Measurements from ENCODE around the gene TRAF7. TPM values are rescaled to one million over a fixed set of nuclear protein-coding genes. Genes with fewer than 3 reads are reported as not detected.
A peak's percentile ranks its signal among the peaks of the same experiment; 100 is the strongest.
"Not testable (repeated sequence)": the region's sequence is repeated elsewhere in the genome, so short reads cannot be mapped to it uniquely, and the experiment has no call there.

TRAF7 gene
- total RNA-seq, 2 experiments from 2014 or later, result 70.7 to 93.7 TPM

- peaks cover 5% of the 10 kb centered on the region for H3K4me1 Mint-ChIP-seq
- ChIA-PET POLR2A (interaction anchor here (0.6 kb wide), 1 partner anchor 11 kb away, joined by 3 read pairs; no protein-coding TSS in a partner anchor), CTCF (no interaction called here)
- DNase-seq (no peak), ATAC-seq (no peak)
- intact Hi-C loops (cut with DNase I, micrococcal nuclease), result loop anchor here in 1 of 2 experiments (5.0 kb wide), 1 partner anchor 289 kb away; no protein-coding TSS in a partner anchor
- H3K27ac Mint-ChIP-seq, result no peak overlapping the region
- peak overlapping the region; percentile 11 for H3K4me3 Mint-ChIP-seq
- no peaks in the 10 kb centered on the region for H3K36me3 Mint-ChIP-seq (ENCODE audit: low read depth)
- no peaks in the 10 kb centered on the region for H3K9me3 Mint-ChIP-seq (ENCODE audit: low read depth)
- peaks cover 23% of the 10 kb centered on the region for H3K27me3 Mint-ChIP-seq
Observed at GRCh38 chr16:2198283-2198682, 42.7 kb downstream of the TRAF7 start.

GRCh38 chr16:2199095-2199494 lies 43.5 kb downstream of the TRAF7 start:
- CTCF ChIA-PET, result no interaction called here
- peaks cover 5% of the 10 kb centered on the region for H3K4me1 Mint-ChIP-seq
- no peak overlapping the region for H3K27ac Mint-ChIP-seq
- H3K36me3 Mint-ChIP-seq (ENCODE audit: low read depth), result no peaks in the 10 kb centered on the region
- no peaks in the 10 kb centered on the region for H3K9me3 Mint-ChIP-seq (ENCODE audit: low read depth)
- DNase-seq (no peak), ATAC-seq (no peak)
- intact Hi-C loops (cut with DNase I, micrococcal nuclease), result loop anchor here in 1 of 2 experiments (5.0 kb wide), 1 partner anchor 288 kb away; no protein-coding TSS in a partner anchor
- POLR2A ChIA-PET, result no interaction called here
- peaks cover 23% of the 10 kb centered on the region for H3K27me3 Mint-ChIP-seq
- no peak overlapping the region for H3K4me3 Mint-ChIP-seq

GRCh38 chr16:2199621-2200139 lies 44.1 kb downstream of the TRAF7 start:
- H3K27ac Mint-ChIP-seq, result no peak overlapping the region
- DNase-seq (no peak), ATAC-seq (no peak)
- ChIA-PET POLR2A (no interaction called here), CTCF (no interaction called here)
- peaks cover 23% of the 10 kb centered on the region for H3K27me3 Mint-ChIP-seq
- no peaks in the 10 kb centered on the region for H3K36me3 Mint-ChIP-seq (ENCODE audit: low read depth)
- H3K4me3 Mint-ChIP-seq, result no peak overlapping the region
- H3K9me3 Mint-ChIP-seq (ENCODE audit: low read depth), result no peaks in the 10 kb centered on the region
- peaks cover 10% of the 10 kb centered on the region for H3K4me1 Mint-ChIP-seq
- intact Hi-C loops (cut with DNase I, micrococcal nuclease), result loop anchor here in 1 of 2 experiments (5.0 to 10.0 kb wide), 2 partner anchors 288 to 585 kb away; partner anchors contain the start of genes CRAMP1 and IFT140

GRCh38 chr16:2200313-2200712 lies 44.7 kb downstream of the TRAF7 start:
- no peak overlapping the region for H3K27ac Mint-ChIP-seq
- POLR2A ChIA-PET, result no interaction called here
- CTCF ChIA-PET, result no interaction called here
- H3K27me3 Mint-ChIP-seq, result peaks cover 16% of the 10 kb centered on the region
- no peaks in the 10 kb centered on the region for H3K36me3 Mint-ChIP-seq (ENCODE audit: low read depth)
- no peaks in the 10 kb centered on the region for H3K9me3 Mint-ChIP-seq (ENCODE audit: low read depth)
- DNase-seq, result no peak
- H3K4me3 Mint-ChIP-seq, result no peak overlapping the region
- H3K4me1 Mint-ChIP-seq, result peaks cover 5% of the 10 kb centered on the region
- ATAC-seq, result no peak
- intact Hi-C loops (cut with DNase I, micrococcal nuclease), result loop anchor here in 1 of 2 experiments (10.0 kb wide), 1 partner anchor 586 kb away; the partner anchor contains the start of genes CRAMP1 and IFT140

- POLR2A ChIA-PET; ATAC-seq; DNase-seq; H3K27ac Mint-ChIP-seq; H3K9me3 Mint-ChIP-seq (ENCODE audit: low read depth); H3K27me3 Mint-ChIP-seq: not testable (repeated sequence)
- peaks cover 17% of the 10 kb centered on the region for H3K36me3 Mint-ChIP-seq (ENCODE audit: low read depth)
- peak overlapping the region; percentile 83 for H3K4me3 Mint-ChIP-seq
- intact Hi-C loops (cut with DNase I, micrococcal nuclease), result loop anchor here in 1 of 2 experiments (10.0 kb wide), 1 partner anchor 588 kb away; the partner anchor contains the start of genes CRAMP1 and IFT140
- CTCF ChIA-PET, result interaction anchor here (0.7 to 1.9 kb wide), 3 partner anchors 8 to 182 kb away, joined by 3 to 9 read pairs (median 5); partner anchors contain the start of gene PGP
- H3K4me1 Mint-ChIP-seq, result peaks cover 16% of the 10 kb centered on the region
Observed at GRCh38 chr16:2203119-2203688, 47.6 kb downstream of the TRAF7 start.

GRCh38 chr16:2204416-2205103 lies 49.0 kb downstream of the TRAF7 start:
- Mint-ChIP-seq H3K27ac (peak overlapping the region; percentile 63), H3K4me1 (peaks cover 16% of the 10 kb centered on the region), H3K36me3 (ENCODE audit: low read depth) (peaks cover 17% of the 10 kb centered on the region), H3K9me3 (ENCODE audit: low read depth) (no peaks in the 10 kb centered on the region), H3K4me3 (peak overlapping the region; percentile 83), H3K27me3 (no peaks in the 10 kb centered on the region)
- DNase-seq, result no peak
- ATAC-seq, result no peak
- POLR2A ChIA-PET, result no interaction called here
- CTCF ChIA-PET, result interaction anchor here (0.5 to 1.9 kb wide), 5 partner anchors 10 to 1571 kb away, joined by 3 to 9 read pairs (median 4); partner anchors contain the start of gene PGP
- intact Hi-C loops (cut with DNase I, micrococcal nuclease), result loop anchor here (1.0 to 10.0 kb wide), 19 partner anchors 10 to 590 kb away; partner anchors contain the start of genes E4F1 (in 2 of the 2), RNPS1 (in 2 of the 2), TRAF7 (in 2 of the 2) and ABCA3 (in 1 of the 2)

GRCh38 chr16:2205104-2205966 lies 49.8 kb downstream of the TRAF7 start, which contains the start of gene MLST8:
TSS of gene MLST8 (plus strand) at chr16:2205454. CDS start at chr16:2206086, 632 bp downstream.
- H3K4me1 Mint-ChIP-seq, result peaks cover 16% of the 10 kb centered on the region
- H3K4me3 Mint-ChIP-seq, result peak within 1 kb of the TSS; percentile 83
- H3K27ac Mint-ChIP-seq, result peak within 1 kb of the TSS; percentile 84
- intact Hi-C loops (cut with DNase I, micrococcal nuclease), result loop anchor here (1.0 to 10.0 kb wide), 19 partner anchors 9 to 591 kb away; partner anchors contain the start of genes E4F1 (in 2 of the 2), RNPS1 (in 2 of the 2), TRAF7 (in 2 of the 2) and ABCA3 (in 1 of the 2)
- peak; percentile 92 for DNase-seq
- no peaks in the 10 kb centered on the region for H3K9me3 Mint-ChIP-seq (ENCODE audit: low read depth)
- peaks cover 18% of the 10 kb centered on the region for H3K36me3 Mint-ChIP-seq (ENCODE audit: low read depth)
- peak; percentile 84 for ATAC-seq
- POLR2A ChIA-PET, result no interaction called here
- CTCF ChIA-PET, result no interaction called here
- no peaks in the 10 kb centered on the region for H3K27me3 Mint-ChIP-seq

GRCh38 chr16:2205967-2206313 lies 50.4 kb downstream of the TRAF7 start:
- no peaks in the 10 kb centered on the region for H3K27me3 Mint-ChIP-seq
- ATAC-seq (peak; percentile 27), DNase-seq (no peak)
- no peaks in the 10 kb centered on the region for H3K9me3 Mint-ChIP-seq (ENCODE audit: low read depth)
- H3K4me1 Mint-ChIP-seq, result peaks cover 16% of the 10 kb centered on the region
- peaks cover 20% of the 10 kb centered on the region for H3K36me3 Mint-ChIP-seq (ENCODE audit: low read depth)
- peak overlapping the region; percentile 83 for H3K4me3 Mint-ChIP-seq
- intact Hi-C loops (cut with DNase I, micrococcal nuclease), result loop anchor here (1.0 to 10.0 kb wide), 19 partner anchors 8 to 591 kb away; partner anchors contain the start of genes E4F1 (in 2 of the 2), RNPS1 (in 2 of the 2), TRAF7 (in 2 of the 2) and ABCA3 (in 1 of the 2)
- ChIA-PET POLR2A (interaction anchor here (1.1 kb wide), 1 partner anchor 50 kb away, joined by 3 read pairs; the partner anchor contains the start of gene TRAF7), CTCF (interaction anchor here (0.7 kb wide), 1 partner anchor 307 kb away, joined by 4 read pairs; no protein-coding TSS in a partner anchor)
- H3K27ac Mint-ChIP-seq, result peak overlapping the region; percentile 84

GRCh38 chr16:2206420-2206779 lies 50.8 kb downstream of the TRAF7 start:
- peaks cover 16% of the 10 kb centered on the region for H3K4me1 Mint-ChIP-seq
- peak overlapping the region; percentile 83 for H3K4me3 Mint-ChIP-seq
- H3K27ac Mint-ChIP-seq, result peak overlapping the region; percentile 84
- ATAC-seq (no peak), DNase-seq (no peak)
- ChIA-PET POLR2A (interaction anchor here (1.1 kb wide), 1 partner anchor 51 kb away, joined by 3 read pairs; the partner anchor contains the start of gene TRAF7), CTCF (interaction anchor here (0.6 to 0.7 kb wide), 2 partner anchors 16 to 306 kb away, joined by 3 to 4 read pairs; no protein-coding TSS in a partner anchor)
- peaks cover 20% of the 10 kb centered on the region for H3K36me3 Mint-ChIP-seq (ENCODE audit: low read depth)
- H3K9me3 Mint-ChIP-seq (ENCODE audit: low read depth), result no peaks in the 10 kb centered on the region
- H3K27me3 Mint-ChIP-seq, result no peaks in the 10 kb centered on the region
- intact Hi-C loops (cut with DNase I, micrococcal nuclease), result loop anchor here (5.0 to 10.0 kb wide), 5 partner anchors 49 to 592 kb away; partner anchors contain the start of genes CRAMP1 (in 1 of the 2), IFT140 (in 1 of the 2), NTN3 (in 1 of the 2) and RNPS1 (in 1 of the 2)

- ChIA-PET POLR2A (interaction anchor here (1.1 kb wide), 1 partner anchor 51 kb away, joined by 3 read pairs; the partner anchor contains the start of gene TRAF7), CTCF (interaction anchor here (0.6 to 0.7 kb wide), 2 partner anchors 16 to 306 kb away, joined by 3 to 4 read pairs; no protein-coding TSS in a partner anchor)
- H3K27me3 Mint-ChIP-seq, result no peaks in the 10 kb centered on the region
- peaks cover 16% of the 10 kb centered on the region for H3K4me1 Mint-ChIP-seq
- no peak for ATAC-seq
- no peak for DNase-seq
- intact Hi-C loops (cut with DNase I, micrococcal nuclease), result loop anchor here (5.0 to 10.0 kb wide), 5 partner anchors 50 to 592 kb away; partner anchors contain the start of genes CRAMP1 (in 1 of the 2), IFT140 (in 1 of the 2), NTN3 (in 1 of the 2) and RNPS1 (in 1 of the 2)
- peak overlapping the region; percentile 83 for H3K4me3 Mint-ChIP-seq
- peak overlapping the region; percentile 84 for H3K27ac Mint-ChIP-seq
- H3K36me3 Mint-ChIP-seq (ENCODE audit: low read depth), result peaks cover 23% of the 10 kb centered on the region
- no peaks in the 10 kb centered on the region for H3K9me3 Mint-ChIP-seq (ENCODE audit: low read depth)
Observed at GRCh38 chr16:2206780-2207433, 51.3 kb downstream of the TRAF7 start.
